Neuron (in vitro differentiated cells): ENCODE data around the gene PDCL2.

Source experiments
- H2AFZ ChIP-seq: one replicate; pipeline ENCODE4 v1.6.1; 2013; ENCODE audit warnings: low read depth, mild to moderate bottlenecking, inconsistent platforms, low read length, moderate library complexity
- H3K27me3 ChIP-seq: one replicate; pipeline ENCODE4 v1.6.1; 2013; ENCODE audit warnings: low read length; ENCODE audit not compliant: insufficient read depth
- H3K36me3 ChIP-seq: one replicate; pipeline ENCODE4 v1.6.1; 2013; ENCODE audit warnings: low read length; ENCODE audit not compliant: insufficient read depth
- H3K4me1 ChIP-seq: one replicate; pipeline ENCODE4 v1.6.1; 2013; ENCODE audit warnings: low read length; ENCODE audit not compliant: insufficient read depth
- H3K4me3 ChIP-seq: 2 replicates; pipeline ENCODE4 v1.5.1; 2013; ENCODE audit warnings: mild to moderate bottlenecking, low read length, moderate library complexity
- H3K9me3 ChIP-seq: one replicate; pipeline ENCODE4 v1.6.1; 2013; ENCODE audit warnings: low read length

PDCL2 gene

GRCh38 chr4:55512922-55513571, 79.0 kb downstream of the PDCL2 start:
- Histone ChIP-seq H2AFZ (no peak overlapping the region), H3K27me3 (no peaks in the 10 kb centered on the region), H3K4me1 (no peaks in the 10 kb centered on the region), H3K4me3 (no peak overlapping the region), H3K36me3 (peaks cover 3% of the 10 kb centered on the region), H3K9me3 (peaks cover 4% of the 10 kb centered on the region)

DNA sequence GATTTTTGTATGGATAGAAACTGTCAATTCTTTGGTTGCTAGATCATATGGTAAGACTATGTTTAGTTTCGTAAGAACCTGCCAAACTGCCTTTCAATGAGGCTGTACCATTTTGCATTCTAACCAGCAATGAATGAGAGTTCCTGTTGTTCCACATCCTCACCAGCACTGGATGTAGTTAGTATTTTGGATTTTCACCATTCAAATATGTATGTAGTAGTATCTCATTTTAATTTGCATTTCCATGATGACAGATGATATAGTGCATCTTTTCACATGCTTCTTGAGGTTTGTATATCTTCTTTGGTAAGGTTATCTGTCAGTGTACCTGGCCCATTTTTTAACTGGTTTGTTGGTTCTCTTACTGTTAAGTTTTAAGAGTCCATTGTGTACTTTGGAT, 80.0 kb downstream of the PDCL2 start:
- Histone ChIP-seq H3K4me3 (no peak overlapping the region), H3K4me1 (no peaks in the 10 kb centered on the region), H3K36me3 (peaks cover 3% of the 10 kb centered on the region), H2AFZ (no peak overlapping the region), H3K27me3 (no peaks in the 10 kb centered on the region), H3K9me3 (peaks cover 4% of the 10 kb centered on the region)

- H3K4me3 ChIP-seq: no peak overlapping the region
- H3K4me1 ChIP-seq: no peaks in the 10 kb centered on the region
- peaks cover 4% of the 10 kb centered on the region for H3K9me3 ChIP-seq
Observed at GRCh38 chr4:55510685-55511084, 81.4 kb downstream of the PDCL2 start.

GRCh38 chr4:55509266-55509665, 82.8 kb downstream of the PDCL2 start:
- H3K4me1 ChIP-seq: no peaks in the 10 kb centered on the region
- peaks cover 5% of the 10 kb centered on the region for H3K36me3 ChIP-seq
- H3K27me3 ChIP-seq: no peaks in the 10 kb centered on the region
- H3K4me3 ChIP-seq: no peak overlapping the region
- H3K9me3 ChIP-seq: peaks cover 4% of the 10 kb centered on the region
- H2AFZ ChIP-seq: no peak overlapping the region

More at GRCh38 chr4:55510685-55511084, 81.4 kb downstream of the PDCL2 start:
- Histone ChIP-seq H3K36me3 (peaks cover 5% of the 10 kb centered on the region), H3K27me3 (no peaks in the 10 kb centered on the region), H2AFZ (no peak overlapping the region)

- Histone ChIP-seq H2AFZ (no peak overlapping the region), H3K36me3 (peaks cover 10% of the 10 kb centered on the region), H3K27me3 (no peaks in the 10 kb centered on the region), H3K4me3 (no peak overlapping the region), H3K4me1 (no peaks in the 10 kb centered on the region), H3K9me3 (peaks cover 4% of the 10 kb centered on the region)
Observed at GRCh38 chr4:55507612-55508011, 84.4 kb downstream of the PDCL2 start.
